ENCODE measurements around the gene STX18.
"Not testable (repeated sequence)": the region's sequence is repeated elsewhere in the genome, so short reads cannot be mapped to it uniquely, and the experiment has no call there.

Gene STX18

GRCh38 chr4:4519297-4519894 is 22.5 kb downstream of the STX18 start:
- no peak for DNase-seq (ENCODE audit: low read depth, low spot score)
- no peak overlapping the region for H3K4me3 ChIP-seq (ENCODE audit: low read length)

GRCh38 chr4:4518747-4519146 is 23.1 kb downstream of the STX18 start:
- no peak overlapping the region for H3K4me3 ChIP-seq (ENCODE audit: low read length)
- DNase-seq (ENCODE audit: low read depth, low spot score): no peak

- DNase-seq (ENCODE audit: low read depth, low spot score): no peak
These were observed 27.1 kb downstream of the STX18 start for GRCh38 chr4:4514786-4515185.

GRCh38 chr4:4512282-4512681 is 29.6 kb downstream of the STX18 start:
- H3K4me3 ChIP-seq (ENCODE audit: low read length): no peak overlapping the region
- DNase-seq (ENCODE audit: low read depth, low spot score): no peak

More at GRCh38 chr4:4514786-4515185, 27.1 kb downstream of the STX18 start:
- no peak overlapping the region for H3K4me3 ChIP-seq (ENCODE audit: low read length)

- not testable (repeated sequence) for DNase-seq (ENCODE audit: low read depth, low spot score); H3K4me3 ChIP-seq (ENCODE audit: low read length)
These were observed 31.2 kb downstream of the STX18 start for GRCh38 chr4:4510641-4511040.

GRCh38 chr4:4509521-4509920 is 32.3 kb downstream of the STX18 start:
- no peak for DNase-seq (ENCODE audit: low read depth, low spot score)
- no peak overlapping the region for H3K4me3 ChIP-seq (ENCODE audit: low read length)

GRCh38 chr4:4507923-4508322 is 33.9 kb downstream of the STX18 start:
- DNase-seq (ENCODE audit: low read depth, low spot score): no peak
- H3K4me3 ChIP-seq (ENCODE audit: low read length): no peak overlapping the region

GRCh38 chr4:4507403-4507802 is 34.4 kb downstream of the STX18 start:
- DNase-seq (ENCODE audit: low read depth, low spot score): no peak

GRCh38 chr4:4506961-4507360 is 34.9 kb downstream of the STX18 start:
- no peak for DNase-seq (ENCODE audit: low read depth, low spot score)
- H3K4me3 ChIP-seq (ENCODE audit: low read length): no peak overlapping the region

More at GRCh38 chr4:4507403-4507802, 34.4 kb downstream of the STX18 start:
- no peak overlapping the region for H3K4me3 ChIP-seq (ENCODE audit: low read length)

GRCh38 chr4:4505211-4505610 is 36.6 kb downstream of the STX18 start:
- DNase-seq (ENCODE audit: low read depth, low spot score); H3K4me3 ChIP-seq (ENCODE audit: low read length): not testable (repeated sequence)

- no peak overlapping the region for H3K4me3 ChIP-seq (ENCODE audit: low read length)
- no peak for DNase-seq (ENCODE audit: low read depth, low spot score)
These were observed 37.1 kb downstream of the STX18 start for GRCh38 chr4:4504783-4505182.

- peak overlapping the region; percentile 45 for H3K4me3 ChIP-seq (ENCODE audit: low read length)
- peak; percentile 44 for DNase-seq (ENCODE audit: low read depth, low spot score)
These were observed 39.0 kb downstream of the STX18 start for GRCh38 chr4:4502694-4503311.

GRCh38 chr4:4501679-4502078 is 40.2 kb downstream of the STX18 start:
- DNase-seq (ENCODE audit: low read depth, low spot score): no peak
- H3K4me3 ChIP-seq (ENCODE audit: low read length): no peak overlapping the region

- DNase-seq (ENCODE audit: low read depth, low spot score): no peak
- H3K4me3 ChIP-seq (ENCODE audit: low read length): no peak overlapping the region
These were observed 42.3 kb downstream of the STX18 start for GRCh38 chr4:4499438-4500123.

- no peak for DNase-seq (ENCODE audit: low read depth, low spot score)
- H3K4me3 ChIP-seq (ENCODE audit: low read length): no peak overlapping the region
These were observed 45.1 kb downstream of the STX18 start for GRCh38 chr4:4496592-4497372.

GRCh38 chr4:4494882-4495281 is 47.0 kb downstream of the STX18 start:
- no peak for DNase-seq (ENCODE audit: low read depth, low spot score)
- H3K4me3 ChIP-seq (ENCODE audit: low read length): no peak overlapping the region

GRCh38 chr4:4492161-4492847 is 49.5 kb downstream of the STX18 start:
- H3K4me3 ChIP-seq (ENCODE audit: low read length): no peak overlapping the region
- DNase-seq (ENCODE audit: low read depth, low spot score): no peak

- H3K4me3 ChIP-seq (ENCODE audit: low read length): no peak overlapping the region
- no peak for DNase-seq (ENCODE audit: low read depth, low spot score)
These were observed 50.4 kb downstream of the STX18 start for GRCh38 chr4:4491396-4491893.

- DNase-seq (ENCODE audit: low read depth, low spot score): no peak
- H3K4me3 ChIP-seq (ENCODE audit: low read length): no peak overlapping the region
These were observed 51.0 kb downstream of the STX18 start for GRCh38 chr4:4490816-4491215.
